Thyroid gland (tissue), 4 donors: Measurements from ENCODE around the gene HOXD8. TPM values are rescaled to one million over a fixed set of nuclear protein-coding genes. Genes with fewer than 3 reads are reported as not detected.

Experiments
- DNase-seq, 2 donors: peaks; one replicate each; pipeline ENCODE4 v3.0.0-alpha.2; 2019
- H3K27ac ChIP-seq, 3 donors: fragments of 200-600 bp; sonication (generic); 1 replicate in 2 of 3; 2 replicates in 1 of 3; pipeline ENCODE4 v1.5.1; 2016 to 2019; ENCODE audit warnings: mild to moderate bottlenecking in 1 of 3, moderate library complexity in 1 of 3
- H3K27me3 ChIP-seq: fragments of 200-600 bp; sonication (generic); one replicate; pipeline ENCODE4 v1.5.1; 2019
- H3K36me3 ChIP-seq, 2 donors: fragments of 200-600 bp; sonication (generic); one replicate each; pipeline ENCODE4 v1.5.1; 2016 to 2019
- H3K4me1 ChIP-seq, 2 donors: fragments of 200-600 bp; sonication (generic); one replicate each; pipeline ENCODE4 v1.5.1; 2017 to 2019
- H3K4me3 ChIP-seq, 3 donors: fragments of 200-600 bp; sonication (generic); replicated peaks in 1 of 3; 1 replicate in 2 of 3; 2 replicates in 1 of 3; pipeline ENCODE4 v1.5.1; 2016; ENCODE audit warnings: mild to moderate bottlenecking in 1 of 3
- H3K9me3 ChIP-seq: fragments of 200-600 bp; sonication (generic); one replicate; pipeline ENCODE4 v1.5.1; 2017
- POLR2A ChIP-seq, 2 donors: fragments of 450-650 bp; IDR thresholded peaks; one replicate each; pipeline ENCODE4 v1.6.1; 2017; ENCODE audit warnings: antibody characterized with exemption in 2 of 2, mild to moderate bottlenecking in 2 of 2, moderate library complexity in 1 of 2
- WGBS, 2 donors: methylation state at CpG; one replicate each; pipeline ENCODE4 v1.1.5; 2017; 5-methylcytosine and 5-hydroxymethylcytosine counted together
- intact Hi-C: fragments of 100-400 bp; cut with DNase I; formaldehyde crosslinking; loops from one replicate; pipeline ENCODE4 v1.15.1; 2023
- total RNA-seq, 4 donors: library from RNA; depleted of rRNA; stranded (reverse); fragments of >200 nt; gene quantifications; one replicate each; pipeline ENCODE4 v1.2.3, GENCODE V29; 2016
- TF ChIP-seq, protein P1 (sequence below), 6 experiments: fragments of 200-600 bp in 3 of 6; fragments of 450-650 bp in 3 of 6; sonication (generic) in 3 of 6; IDR thresholded peaks; one replicate each; pipeline ENCODE4 v1.5.1; 2016 to 2019; ENCODE audit warnings: antibody characterized with exemption in 6 of 6, mild to moderate bottlenecking in 2 of 6, inconsistent platforms in 1 of 6, moderate library complexity in 1 of 6

Gene HOXD8
- total RNA-seq, 4 donors from 2014 or later = 4.1 to 24.9 (median 9.9) TPM

DNA sequence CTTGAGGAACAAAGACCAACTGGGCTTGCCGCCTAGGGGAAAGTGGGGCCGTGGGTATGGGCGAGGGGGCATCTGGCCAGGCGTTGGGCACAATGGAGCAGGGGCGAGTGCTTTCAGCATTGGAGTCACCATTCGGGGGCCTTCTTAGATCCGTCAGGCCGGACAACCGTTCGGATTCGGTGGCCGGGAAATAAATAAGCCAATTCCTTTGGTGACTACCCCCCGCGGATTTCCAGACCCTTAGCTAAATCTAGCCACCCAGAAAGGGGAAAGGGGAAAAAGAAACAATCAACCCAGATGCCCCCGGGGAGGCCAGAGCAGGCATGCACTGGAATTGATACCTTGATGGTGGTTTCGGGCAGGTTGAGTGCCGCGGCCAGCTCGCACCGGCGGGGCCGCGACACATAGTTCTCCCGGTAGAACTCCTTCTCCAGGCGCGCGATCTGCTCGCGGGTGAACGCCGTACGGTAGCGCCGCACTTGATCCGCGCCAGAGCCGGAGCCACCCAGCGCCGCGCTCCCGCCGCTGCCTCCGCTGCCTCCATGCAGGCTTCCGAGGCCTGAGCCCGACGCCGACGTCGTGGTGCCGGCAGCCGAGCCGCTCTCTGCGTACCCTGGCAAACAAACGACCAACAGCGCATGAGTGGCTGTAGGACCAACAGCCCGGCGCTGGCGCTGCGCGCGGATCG is 47.5 kb upstream of the HOXD8 start:
- no peaks in the 10 kb centered on the region for H3K36me3 ChIP-seq
- peaks cover 5 to 19% of the 10 kb centered on the region in 2 donors for H3K4me1 ChIP-seq
- no peaks in the 10 kb centered on the region for H3K9me3 ChIP-seq
- H3K4me3 ChIP-seq = no peak overlapping the region
- no peak for TF ChIP-seq POLR2A (IDR thresholded peaks at IDR 0.05)
- TF ChIP-seq, protein P1, sequence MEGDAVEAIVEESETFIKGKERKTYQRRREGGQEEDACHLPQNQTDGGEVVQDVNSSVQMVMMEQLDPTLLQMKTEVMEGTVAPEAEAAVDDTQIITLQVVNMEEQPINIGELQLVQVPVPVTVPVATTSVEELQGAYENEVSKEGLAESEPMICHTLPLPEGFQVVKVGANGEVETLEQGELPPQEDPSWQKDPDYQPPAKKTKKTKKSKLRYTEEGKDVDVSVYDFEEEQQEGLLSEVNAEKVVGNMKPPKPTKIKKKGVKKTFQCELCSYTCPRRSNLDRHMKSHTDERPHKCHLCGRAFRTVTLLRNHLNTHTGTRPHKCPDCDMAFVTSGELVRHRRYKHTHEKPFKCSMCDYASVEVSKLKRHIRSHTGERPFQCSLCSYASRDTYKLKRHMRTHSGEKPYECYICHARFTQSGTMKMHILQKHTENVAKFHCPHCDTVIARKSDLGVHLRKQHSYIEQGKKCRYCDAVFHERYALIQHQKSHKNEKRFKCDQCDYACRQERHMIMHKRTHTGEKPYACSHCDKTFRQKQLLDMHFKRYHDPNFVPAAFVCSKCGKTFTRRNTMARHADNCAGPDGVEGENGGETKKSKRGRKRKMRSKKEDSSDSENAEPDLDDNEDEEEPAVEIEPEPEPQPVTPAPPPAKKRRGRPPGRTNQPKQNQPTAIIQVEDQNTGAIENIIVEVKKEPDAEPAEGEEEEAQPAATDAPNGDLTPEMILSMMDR (IDR thresholded peaks at IDR 0.05) = no peak
- no peak overlapping the region for H3K27ac ChIP-seq
- intact Hi-C loops = loop anchor here (10.0 kb wide), 1 partner anchor 717 kb away; no protein-coding TSS in a partner anchor
- H3K27me3 ChIP-seq = peaks cover 90% of the 10 kb centered on the region
- DNase-seq = no peak
- WGBS, 2 donors = 6 to 13% methylated on average over 32 to 39 of the region's 62 CpGs

GRCh38 chr2:176082525-176082823 is 47.0 kb upstream of the HOXD8 start:
- no peak overlapping the region for H3K27ac ChIP-seq
- H3K4me1 ChIP-seq = peaks cover 5 to 19% of the 10 kb centered on the region in 2 donors
- WGBS, 2 donors = 10 to 12% methylated on average over 10 of the region's 10 CpGs
- H3K4me3 ChIP-seq = no peak overlapping the region
- DNase-seq = no peak
- H3K27me3 ChIP-seq = peaks cover 90% of the 10 kb centered on the region
- no peaks in the 10 kb centered on the region for H3K36me3 ChIP-seq
- TF ChIP-seq, protein P1 (IDR thresholded peaks at IDR 0.05) = no peak
- no peak for TF ChIP-seq POLR2A (IDR thresholded peaks at IDR 0.05)
- H3K9me3 ChIP-seq = no peaks in the 10 kb centered on the region
- intact Hi-C loops = loop anchor here (10.0 kb wide), 1 partner anchor 718 kb away; no protein-coding TSS in a partner anchor

GRCh38 chr2:176082824-176083751 is 46.4 kb upstream of the HOXD8 start:
- 3 to 6% methylated on average over 43 to 61 of the region's 66 CpGs for WGBS, 2 donors

GRCh38 chr2:176083796-176084261 is 45.7 kb upstream of the HOXD8 start, which contains the start of gene EVX2:
TSS of gene EVX2 (minus strand) at chr2:176083962. CDS start at chr2:176083776, 186 bp downstream.
- Histone ChIP-seq H3K9me3 (no peaks in the 10 kb centered on the region), H3K4me1 (peaks cover 8 to 28% of the 10 kb centered on the region in 2 donors), H3K27me3 (peaks cover 90% of the 10 kb centered on the region), H3K27ac (no peak within 1 kb of the TSS), H3K4me3 (no peak within 1 kb of the TSS), H3K36me3 (no peaks in the 10 kb centered on the region)
- 11 to 15% methylated on average over 27 of the region's 27 CpGs for WGBS, 2 donors
- DNase-seq = no peak
- TF ChIP-seq, protein P1 (IDR thresholded peaks at IDR 0.05) = no peak
- TF ChIP-seq POLR2A (IDR thresholded peaks at IDR 0.05) = no peak
- intact Hi-C loops = loop anchor here (10.0 kb wide), 1 partner anchor 719 kb away; no protein-coding TSS in a partner anchor

More at GRCh38 chr2:176082824-176083751, 46.4 kb upstream of the HOXD8 start:
- intact Hi-C loops = loop anchor here (10.0 kb wide), 1 partner anchor 718 kb away; no protein-coding TSS in a partner anchor
- H3K4me3 ChIP-seq = no peak overlapping the region
- no peaks in the 10 kb centered on the region for H3K36me3 ChIP-seq
- H3K27ac ChIP-seq = no peak overlapping the region
- no peak for DNase-seq
- peaks cover 90% of the 10 kb centered on the region for H3K27me3 ChIP-seq
- no peaks in the 10 kb centered on the region for H3K9me3 ChIP-seq
- TF ChIP-seq POLR2A (IDR thresholded peaks at IDR 0.05) = no peak
- TF ChIP-seq, protein P1 (IDR thresholded peaks at IDR 0.05) = no peak
- H3K4me1 ChIP-seq = peaks cover 6 to 23% of the 10 kb centered on the region in 2 donors
